ENCODE data around the gene CEP112.

CEP112 gene

GRCh38 chr17:65952015-65952414 lies 239.9 kb downstream of the CEP112 start:
- intact Hi-C loops (cut with DNase I): no loop called here
- DNase-seq: no peak

DNA sequence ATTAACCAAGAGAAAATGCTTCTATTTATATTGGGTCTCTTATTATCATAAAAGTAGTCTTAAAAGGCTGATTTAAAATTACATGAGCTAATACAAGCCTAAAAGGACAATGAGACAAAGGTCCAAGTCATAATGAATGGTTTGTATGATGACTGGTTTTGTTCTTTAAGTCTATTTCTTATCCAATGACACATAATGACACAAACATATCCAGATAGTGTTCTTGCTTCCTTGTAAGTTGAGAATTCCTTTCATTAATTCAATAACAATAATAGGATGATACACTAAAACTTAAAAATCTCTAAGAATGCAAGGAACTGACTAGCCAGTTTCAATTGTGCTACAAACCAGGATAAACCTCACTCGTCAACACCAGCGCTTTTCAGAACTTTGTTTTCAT lies 244.1 kb downstream of the CEP112 start:
- no peak for DNase-seq
- intact Hi-C loops (cut with DNase I): no loop called here

DNA sequence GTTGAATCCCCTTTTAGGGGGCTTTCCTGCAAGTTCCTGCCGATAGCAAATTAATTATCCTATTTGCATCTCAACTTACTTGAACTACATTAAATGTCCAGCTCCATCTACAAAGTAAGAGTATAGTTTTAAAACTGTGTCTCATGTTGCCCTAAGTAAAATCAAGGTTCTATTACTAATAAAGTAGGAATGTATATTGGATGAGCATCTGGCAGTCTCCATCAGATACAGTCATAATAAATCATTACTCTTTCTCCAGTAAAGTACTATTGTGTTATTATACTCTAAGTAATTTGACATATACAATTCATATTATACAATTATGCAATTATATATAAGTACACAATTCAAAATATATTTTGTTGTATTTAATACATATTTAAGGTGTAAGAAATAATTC lies 249.3 kb downstream of the CEP112 start:
- intact Hi-C loops (cut with DNase I): no loop called here
- DNase-seq: no peak

GRCh38 chr17:65941356-65941899 lies 250.5 kb downstream of the CEP112 start:
- intact Hi-C loops (cut with DNase I): no loop called here
- no peak for DNase-seq

DNA sequence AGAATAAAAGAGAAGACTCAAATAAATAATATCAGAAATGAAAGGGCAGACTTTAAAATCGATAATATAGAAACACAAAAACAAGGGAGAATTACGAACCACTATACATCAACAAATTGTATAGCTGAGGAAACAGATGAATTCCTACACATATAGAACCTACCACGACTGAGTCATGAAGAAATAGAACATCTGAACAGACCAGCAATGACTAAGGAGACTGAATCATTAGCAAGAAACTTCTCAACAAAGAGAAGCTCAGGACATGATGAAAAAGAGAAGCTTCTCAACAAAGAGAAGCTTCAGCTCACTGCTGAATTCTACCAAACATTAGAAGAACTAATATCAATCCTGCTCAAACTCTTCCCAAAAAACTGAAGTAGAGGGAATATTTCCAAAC lies 255.9 kb downstream of the CEP112 start:
- intact Hi-C loops (cut with DNase I): no loop called here
- DNase-seq: no peak

GRCh38 chr17:65933290-65933689 lies 258.6 kb downstream of the CEP112 start:
- DNase-seq: no peak

DNA sequence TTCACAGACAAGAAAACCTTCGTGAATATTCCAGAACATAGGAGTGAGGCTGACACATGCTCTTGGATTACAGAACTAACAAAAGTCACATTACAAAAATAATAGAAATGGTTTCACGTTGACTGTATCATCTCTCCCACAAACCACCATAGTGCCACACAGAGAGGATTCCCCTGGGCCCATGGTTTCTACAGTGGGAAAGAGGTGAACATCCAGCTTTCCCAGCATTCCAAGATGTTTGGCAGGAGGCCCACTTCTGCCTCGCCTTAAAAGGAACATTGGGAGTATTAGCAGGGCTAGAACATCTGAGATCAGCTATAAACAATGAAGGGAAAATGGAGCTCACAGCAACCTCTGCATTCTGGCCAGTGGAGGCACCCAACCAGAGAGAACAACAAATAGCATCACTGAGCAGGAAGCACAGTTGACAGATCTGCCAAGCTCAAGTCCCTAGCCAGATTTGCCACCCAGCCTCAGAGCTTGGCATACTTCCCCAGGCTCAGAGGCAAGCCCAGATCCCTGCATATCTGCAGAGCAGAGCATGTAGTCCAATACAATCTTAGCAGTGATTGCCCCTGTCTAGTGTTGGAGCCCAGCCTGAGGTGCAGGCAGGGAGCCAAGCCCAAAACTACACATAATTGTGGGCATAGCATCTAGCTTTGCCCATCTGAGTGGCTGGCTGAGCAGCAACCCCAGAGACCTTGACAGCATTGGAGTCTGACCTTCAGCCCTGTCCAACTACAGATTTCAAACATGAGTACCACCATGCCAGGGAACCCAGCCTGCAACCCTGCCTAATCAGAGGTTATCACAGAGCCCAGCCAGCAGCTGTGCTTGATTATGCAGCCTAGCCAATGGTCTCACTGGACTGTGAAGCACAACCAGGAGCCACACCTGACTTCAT lies 260.4 kb downstream of the CEP112 start:
- DNase-seq: no peak
- intact Hi-C loops (cut with DNase I): no loop called here

More at GRCh38 chr17:65933290-65933689, 258.6 kb downstream of the CEP112 start:
- intact Hi-C loops (cut with DNase I): no loop called here

DNA sequence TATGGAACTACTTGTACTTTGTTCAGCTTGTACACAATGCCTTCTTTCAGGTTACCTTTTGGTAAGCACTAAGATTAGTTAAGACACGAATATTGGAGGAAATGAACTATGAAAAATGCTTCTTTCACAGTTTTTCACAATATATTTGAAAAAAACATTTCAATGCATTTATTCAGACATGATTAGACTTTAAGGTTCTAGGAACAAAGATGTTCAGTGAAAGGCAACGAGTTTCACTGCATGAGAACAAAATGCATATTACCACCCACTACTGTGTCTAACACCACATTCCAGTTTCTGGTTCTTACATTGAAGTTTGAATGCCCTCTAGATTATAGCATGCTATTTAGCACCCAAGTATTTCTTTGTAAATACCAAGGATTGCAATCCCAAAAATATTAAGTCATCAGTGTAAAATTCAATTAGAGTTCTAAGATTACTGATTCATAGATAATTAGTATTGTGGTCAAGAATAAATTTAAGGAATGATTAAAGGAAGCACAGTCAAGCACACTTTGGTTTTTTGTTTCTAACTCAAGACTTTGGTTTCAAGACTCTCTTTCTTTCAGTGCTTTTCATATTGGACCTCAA lies 261.7 kb downstream of the CEP112 start:
- DNase-seq: no peak
- intact Hi-C loops (cut with DNase I): no loop called here

GRCh38 chr17:65926599-65926998 lies 265.3 kb downstream of the CEP112 start:
- no peak for DNase-seq
- intact Hi-C loops (cut with DNase I): no loop called here

DNA sequence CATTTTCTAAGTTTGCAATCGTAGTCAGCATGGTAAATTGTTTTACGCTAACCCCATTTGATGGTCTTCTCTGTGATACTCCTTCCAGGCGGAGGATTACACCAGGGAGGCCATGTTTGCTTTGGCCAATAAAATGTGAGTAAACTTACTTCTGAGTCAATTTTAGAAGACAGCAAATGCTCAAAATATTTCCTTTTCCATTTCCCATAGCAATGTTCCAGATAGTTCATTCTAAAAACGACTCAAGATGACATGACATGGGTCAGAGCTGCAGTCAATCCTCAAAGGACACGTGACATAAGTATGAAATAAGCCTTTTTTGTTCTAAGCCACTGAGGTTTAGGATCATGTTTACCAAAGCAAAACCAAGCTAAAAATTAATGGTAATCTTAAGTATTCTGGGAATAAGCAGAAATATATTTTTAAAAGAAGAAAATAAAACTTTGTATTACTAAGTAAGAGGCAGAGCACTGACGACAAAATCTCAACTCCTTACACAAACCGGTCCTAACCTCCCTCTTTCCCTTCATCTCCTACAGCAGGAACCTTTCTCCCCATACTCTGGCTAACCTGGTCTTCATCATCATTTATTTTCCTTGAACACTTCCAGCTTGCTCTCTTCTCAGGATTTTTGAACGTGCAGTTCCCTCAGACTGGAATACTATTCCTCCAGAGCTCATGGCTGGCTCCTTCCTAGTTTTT lies 266.2 kb downstream of the CEP112 start:
- no peak for DNase-seq

DNA sequence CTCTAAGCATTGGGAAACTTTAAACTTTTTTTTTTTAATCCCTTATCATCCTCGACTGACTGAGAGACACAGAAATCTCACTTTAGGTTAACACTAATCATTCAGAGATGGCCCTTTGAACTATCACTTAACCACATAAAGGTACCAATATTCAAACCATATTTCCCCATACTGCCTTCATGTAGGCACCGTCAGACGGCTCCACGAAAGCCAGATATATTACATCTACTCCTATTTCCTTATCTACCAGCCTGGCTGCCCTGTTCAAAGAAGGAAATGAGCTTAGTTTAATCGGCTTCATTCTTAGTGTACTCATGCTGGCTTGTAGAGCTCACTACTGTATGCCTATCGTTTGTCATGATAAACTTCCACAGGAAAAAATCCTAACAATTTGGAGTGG lies 270.9 kb downstream of the CEP112 start:
- intact Hi-C loops (cut with DNase I): no loop called here
- no peak for DNase-seq

More for the DNA sequence above, 266.2 kb downstream of the CEP112 start:
- intact Hi-C loops (cut with DNase I): no loop called here

GRCh38 chr17:65918916-65919315 lies 273.0 kb downstream of the CEP112 start:
- intact Hi-C loops (cut with DNase I): no loop called here
- DNase-seq: no peak

- intact Hi-C loops (cut with DNase I): no loop called here
- no peak for DNase-seq
Measured at GRCh38 chr17:65918500-65918899, 273.4 kb downstream of the CEP112 start.

GRCh38 chr17:65917560-65917959 lies 274.4 kb downstream of the CEP112 start:
- intact Hi-C loops (cut with DNase I): no loop called here

DNA sequence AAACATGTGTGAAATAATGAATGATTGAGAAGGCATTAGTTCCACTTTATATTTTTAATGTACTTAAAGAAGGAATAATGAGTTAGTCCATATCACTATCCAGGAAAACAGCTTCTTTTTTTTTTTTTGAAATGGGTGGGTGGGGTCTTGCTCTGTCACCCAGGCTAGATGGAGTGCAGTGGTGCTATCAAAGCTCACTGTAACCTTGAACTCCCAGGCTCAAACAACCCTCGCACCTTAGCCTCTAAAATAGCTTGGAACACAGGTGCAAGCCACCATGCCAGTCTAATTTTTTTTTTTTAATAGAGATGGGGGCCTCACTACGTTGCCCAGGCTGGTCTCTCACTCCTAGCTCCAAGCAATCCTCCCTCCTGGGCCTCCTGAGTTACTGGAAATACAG lies 275.5 kb downstream of the CEP112 start:
- intact Hi-C loops (cut with DNase I): no loop called here
- DNase-seq: no peak

More at GRCh38 chr17:65917560-65917959, 274.4 kb downstream of the CEP112 start:
- DNase-seq: no peak

- intact Hi-C loops (cut with DNase I): no loop called here
- peak in 1 of 10 donors; percentile 36 for DNase-seq
Measured at GRCh38 chr17:65914784-65915342, 277.1 kb downstream of the CEP112 start.

- intact Hi-C loops (cut with DNase I): no loop called here
- DNase-seq: peak in 3 of 10 donors; percentile 10 to 48 (median 11)
Measured at GRCh38 chr17:65913326-65913850, 278.5 kb downstream of the CEP112 start.

GRCh38 chr17:65910836-65911235 lies 281.1 kb downstream of the CEP112 start:
- DNase-seq: no peak
- intact Hi-C loops (cut with DNase I): no loop called here

GRCh38 chr17:65902831-65903522 lies 289.0 kb downstream of the CEP112 start:
- no peak for DNase-seq
- intact Hi-C loops (cut with DNase I): no loop called here

- no peak for DNase-seq
- intact Hi-C loops (cut with DNase I): no loop called here
Measured at GRCh38 chr17:65902155-65902554, 289.8 kb downstream of the CEP112 start.

Measured in posterior cingulate gyrus (tissue), 11 donors.